Neural progenitor cell (in vitro differentiated cells): ENCODE data around the gene MRPL40.

ENCODE experiments used
- CTCF ChIP-seq: fragments of 200-600 bp; sonication (generic); IDR thresholded peaks from 2 replicates; pipeline ENCODE4 v1.5.1; 2017; ENCODE audit warnings: antibody characterized with exemption, mild to moderate bottlenecking
- EZH2 ChIP-seq: fragments of 200-600 bp; sonication (generic); IDR thresholded peaks from 2 replicates; pipeline ENCODE4 v1.6.1; 2017; ENCODE audit warnings: antibody characterized with exemption, mild to moderate bottlenecking, moderate library complexity

GRCh38 chr22:19448076-19448607 lies 15.8 kb downstream of the MRPL40 start:
- TF ChIP-seq EZH2, result no peak
- TF ChIP-seq CTCF, result no peak
